ENCODE data around the gene MTCH2. TPM values are rescaled to one million over a fixed set of nuclear protein-coding genes. Genes with fewer than 3 reads are reported as not detected.

MTCH2 gene
- total RNA-seq, 2 experiments from 2014 or later = 146 to 154 TPM

DNA sequence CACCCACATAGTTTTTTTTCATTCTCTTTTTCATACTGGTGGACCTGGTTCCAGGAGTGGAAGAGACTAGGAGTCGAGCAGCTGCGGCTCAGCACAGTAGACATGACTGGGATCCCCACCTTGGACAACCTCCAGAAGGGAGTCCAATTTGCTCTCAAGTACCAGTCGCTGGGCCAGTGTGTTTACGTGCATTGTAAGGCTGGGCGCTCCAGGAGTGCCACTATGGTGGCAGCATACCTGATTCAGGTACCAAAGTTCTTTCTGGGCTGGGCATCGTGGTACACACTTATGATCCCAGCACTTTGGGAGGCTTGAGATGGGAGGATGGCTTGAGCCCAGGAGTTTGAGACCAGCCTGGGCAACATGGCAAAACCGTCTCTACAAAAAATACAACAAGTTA is 72.7 kb downstream of the MTCH2 start:
- H3K9me3 Mint-ChIP-seq = no peaks in the 10 kb centered on the region
- no peak overlapping the region for H3K27ac Mint-ChIP-seq
- no peak for DNase-seq
- no peaks in the 10 kb centered on the region for H3K27me3 Mint-ChIP-seq
- no peak overlapping the region for H3K4me3 Mint-ChIP-seq
- peaks cover 15% of the 10 kb centered on the region for H3K4me1 Mint-ChIP-seq
- H3K36me3 Mint-ChIP-seq = peaks cover 26% of the 10 kb centered on the region

Other genes with a start within 250 kb of the MTCH2 start
- gene SLC39A13, start 234.0 kb downstream of the MTCH2 start, total RNA-seq = 10 to 100 TPM; 10.9 to 11.4 TPM
- 100 to 1,000 TPM; 168 to 176 TPM for gene PSMC3, start 216.1 kb downstream of the MTCH2 start, total RNA-seq
- gene RAPSN, start 193.4 kb downstream of the MTCH2 start, total RNA-seq = under 1 TPM in 1 of 2 experiments, not detected in 1; 0.19 TPM
- 100 to 1,000 TPM; 155 to 157 TPM for gene CELF1, start 89.4 kb downstream of the MTCH2 start, total RNA-seq
- 10 to 100 TPM; 55.6 to 56.6 TPM for gene PTPMT1, start 77.0 kb downstream of the MTCH2 start, total RNA-seq
- gene KBTBD4, start 63.6 kb downstream of the MTCH2 start, total RNA-seq = 10 to 100 TPM; 19.5 to 20.0 TPM
- gene NDUFS3, start 63.5 kb downstream of the MTCH2 start, total RNA-seq = 100 to 1,000 TPM; 165 to 166 TPM
- not detected for gene FAM180B, start 55.9 kb downstream of the MTCH2 start, total RNA-seq
- gene C1QTNF4, start 48.1 kb downstream of the MTCH2 start, total RNA-seq = not detected
- 1 to 10 TPM; 2.9 to 5.5 TPM for gene AGBL2, start 72.8 kb upstream of the MTCH2 start, total RNA-seq
- 100 to 1,000 TPM; 107 to 116 TPM for gene FNBP4, start 124.8 kb upstream of the MTCH2 start, total RNA-seq
- gene NUP160, start 205.8 kb upstream of the MTCH2 start, total RNA-seq = 10 to 100 TPM; 76.9 to 79.2 TPM

All from activated naive CD8-positive, alpha-beta T cell treated with anti-CD3 and anti-CD28 coated beads for 36 hours (primary cell).